Keratinocyte (primary cell): Measurements from ENCODE around the gene FA2H. TPM values are rescaled to one million over a fixed set of nuclear protein-coding genes. Genes with fewer than 3 reads are reported as not detected.

Experiments
- DNase-seq: peaks from one replicate; pipeline ENCODE4 v3.0.0-alpha.2; 2011; ENCODE audit warnings: low read depth, missing footprints, low spot score
- FAIRE-seq: peaks from 2 replicates; lab custom pipeline; 2011; peaks lifted over from hg19 to GRCh38; lab: Jason Lieb, UNC
- H2AFZ ChIP-seq: 2 replicates; pipeline ENCODE4 v1.6.0; 2012; ENCODE audit warnings: low read length, control low read depth, inconsistent platforms; ENCODE audit not compliant: control insufficient read depth
- H3K27ac ChIP-seq: 2 replicates; pipeline ENCODE4 v1.5.1; 2011; ENCODE audit warnings: low read length; ENCODE audit not compliant: control insufficient read depth, insufficient read depth
- H3K27me3 ChIP-seq: 3 replicates; pipeline ENCODE4 v1.6.0; 2011; ENCODE audit warnings: low read length; ENCODE audit not compliant: control insufficient read depth, insufficient read depth; ENCODE audit errors: extremely low read depth
- H3K36me3 ChIP-seq, 2 experiments: 2 replicates in 1 of 2; 3 replicates in 1 of 2; pipeline ENCODE4 v1.5.1; 2011; ENCODE audit warnings: low read length in 2 of 2, mild to moderate bottlenecking in 1 of 2; ENCODE audit not compliant: control insufficient read depth in 2 of 2, insufficient read depth in 2 of 2; ENCODE audit errors: extremely low read depth in 1 of 2
- H3K4me1 ChIP-seq: 3 replicates; pipeline ENCODE4 v1.5.1; 2011; ENCODE audit warnings: low read length; ENCODE audit not compliant: control insufficient read depth, insufficient read depth; ENCODE audit errors: extremely low read depth
- H3K4me2 ChIP-seq: 3 replicates; pipeline ENCODE4 v1.6.0; 2011; ENCODE audit warnings: low read depth, low read length; ENCODE audit not compliant: control insufficient read depth, insufficient read depth; ENCODE audit errors: extremely low read depth
- H3K4me3 ChIP-seq, 3 experiments: fragments of 200-600 bp in 1 of 3; sonication (generic) in 1 of 3; 2 replicates in 2 of 3; 3 replicates in 1 of 3; pipeline ENCODE4 v1.5.1; 2011 to 2016; ENCODE audit warnings: low read length in 3 of 3, mild to moderate bottlenecking in 3 of 3, control low read depth in 2 of 3, inconsistent platforms in 1 of 3, low read depth in 1 of 3, mixed read lengths in 1 of 3, mixed run types in 1 of 3, moderate library complexity in 1 of 3; ENCODE audit not compliant: control insufficient read depth in 2 of 3, insufficient read depth in 2 of 3; ENCODE audit errors: extremely low read depth in 1 of 3
- H3K79me2 ChIP-seq: 2 replicates; pipeline ENCODE4 v1.6.0; 2012; ENCODE audit warnings: low read length; ENCODE audit not compliant: control insufficient read depth, insufficient read depth
- H3K9ac ChIP-seq: 3 replicates; pipeline ENCODE4 v1.6.0; 2011; ENCODE audit warnings: low read length; ENCODE audit not compliant: control insufficient read depth, insufficient read depth; ENCODE audit errors: extremely low read depth
- H3K9me1 ChIP-seq: 3 replicates; pipeline ENCODE4 v1.6.0; 2011; ENCODE audit warnings: low read length; ENCODE audit not compliant: control insufficient read depth, insufficient read depth; ENCODE audit errors: extremely low read depth
- H3K9me3 ChIP-seq: 2 replicates; pipeline ENCODE4 v1.5.1; 2012; ENCODE audit warnings: low read depth, low read length; ENCODE audit not compliant: control insufficient read depth
- H4K20me1 ChIP-seq: 3 replicates; pipeline ENCODE4 v1.6.0; 2011; ENCODE audit warnings: low read length; ENCODE audit not compliant: control insufficient read depth, insufficient read depth; ENCODE audit errors: extremely low read depth
- CTCF ChIP-seq, 3 experiments: IDR thresholded peaks in 1 of 3; conservative IDR thresholded peaks in 1 of 3; optimal IDR thresholded peaks in 1 of 3; 2 replicates in 2 of 3; 3 replicates in 1 of 3; pipeline versions ENCODE3 to v1.5.1; 2011; ENCODE audit warnings: low read length in 3 of 3, mild to moderate bottlenecking in 3 of 3, moderate library complexity in 2 of 3, control low read depth in 1 of 3, inconsistent platforms in 1 of 3; ENCODE audit not compliant: insufficient read depth in 2 of 3; ENCODE audit errors: extremely low read depth in 1 of 3
- EZH2 ChIP-seq: IDR thresholded peaks from one replicate; pipeline ENCODE4 v1.6.1; 2012; ENCODE audit warnings: inconsistent platforms, mild to moderate bottlenecking, low read length, moderate library complexity
- dilution Hi-C: fragments of 300-500 bp; cut with MboI; formaldehyde crosslinking; loops from one replicate; pipeline ENCODE4 v1.7.0; 2020; ENCODE audit warnings: low sequenced_read_pairs; ENCODE audit not compliant: extremely low pct_ligation_motif_present
- polyA plus RNA-seq, 5 experiments: library from polyadenylated mRNA; depleted of rRNA in 3 of 5; stranded (reverse) in 3 of 5; stranded (forward) in 1 of 5; unstranded in 1 of 5; fragments of >200 nt; gene quantifications; 1 replicate in 1 of 5; 2 replicates in 3 of 5; 3 replicates in 1 of 5; pipeline versions ENCODE4 v1.2.1 to v1.2.3, GENCODE V29; 2011 to 2012; ENCODE audit warnings: missing spikeins in 2 of 5, low read depth in 1 of 5, low replicate concordance in 1 of 5

Gene FA2H
- polyA plus RNA-seq, 1 donor (not counting 4 experiments of a cell fraction or from before 2014, with no cell fraction given): 0.16 TPM

GRCh38 chr16:74716355-74716754 is 58.3 kb downstream of the FA2H start:
- H2AFZ ChIP-seq: no peak overlapping the region
- TF ChIP-seq EZH2 (no peak), CTCF (optimal IDR thresholded peaks at IDR 0.05 in 1 of 3, IDR thresholded peaks at IDR 0.05 in 1 of 3, conservative IDR thresholded peaks at IDR 0.05 in 1 of 3; ENCODE audit: extremely low read depth in 1 of 3, insufficient read depth in 2 of 3, low read length in 3 of 3) (no peak)
- dilution Hi-C loops: no loop called here

GRCh38 chr16:74713876-74714275 is 60.7 kb downstream of the FA2H start:
- no peak overlapping the region for H2AFZ ChIP-seq
- no peak overlapping the region for H3K9ac ChIP-seq
- no peaks in the 10 kb centered on the region for H3K27me3 ChIP-seq
- H3K9me3 ChIP-seq: no peaks in the 10 kb centered on the region
- FAIRE-seq: no peak
- dilution Hi-C loops: no loop called here
- DNase-seq: no peak
- no peaks in the 10 kb centered on the region for H4K20me1 ChIP-seq
- no peaks in the 10 kb centered on the region for H3K4me1 ChIP-seq
- H3K79me2 ChIP-seq: no peaks in the 10 kb centered on the region
- no peaks in the 10 kb centered on the region for H3K36me3 ChIP-seq
- TF ChIP-seq EZH2: no peak
- TF ChIP-seq CTCF (optimal IDR thresholded peaks at IDR 0.05 in 1 of 3, IDR thresholded peaks at IDR 0.05 in 1 of 3, conservative IDR thresholded peaks at IDR 0.05 in 1 of 3; ENCODE audit: extremely low read depth in 1 of 3, insufficient read depth in 2 of 3, low read length in 3 of 3): no peak
- no peak overlapping the region for H3K27ac ChIP-seq
- no peak overlapping the region for H3K4me3 ChIP-seq
- H3K9me1 ChIP-seq: no peaks in the 10 kb centered on the region
- H3K4me2 ChIP-seq: no peak overlapping the region

More at GRCh38 chr16:74716355-74716754, 58.3 kb downstream of the FA2H start:
- Histone ChIP-seq H3K4me3 (no peak overlapping the region), H3K9ac (no peak overlapping the region), H4K20me1 (no peaks in the 10 kb centered on the region), H3K4me1 (no peaks in the 10 kb centered on the region), H3K27me3 (no peaks in the 10 kb centered on the region), H3K9me1 (no peaks in the 10 kb centered on the region), H3K9me3 (no peaks in the 10 kb centered on the region), H3K27ac (no peak overlapping the region), H3K36me3 (no peaks in the 10 kb centered on the region), H3K4me2 (no peak overlapping the region), H3K79me2 (no peaks in the 10 kb centered on the region)
- FAIRE-seq (no peak), DNase-seq (no peak)
